ENCODE results near the gene PPEF2.

The PPEF2 gene

GRCh38 chr4:75830906-75831305, 71.3 kb downstream of the PPEF2 start:
- DNase-seq (ENCODE audit: low read depth): no peak

GRCh38 chr4:75823812-75824211, 78.4 kb downstream of the PPEF2 start:
- DNase-seq (ENCODE audit: low read depth): no peak

GRCh38 chr4:75822416-75822815, 79.8 kb downstream of the PPEF2 start:
- DNase-seq (ENCODE audit: low read depth): no peak

GRCh38 chr4:75821966-75822365, 80.3 kb downstream of the PPEF2 start:
- no peak for DNase-seq (ENCODE audit: low read depth)

- no peak for DNase-seq (ENCODE audit: low read depth)
Observed at GRCh38 chr4:75821216-75821615, 81.0 kb downstream of the PPEF2 start.

GRCh38 chr4:75820676-75821075, 81.6 kb downstream of the PPEF2 start:
- no peak for DNase-seq (ENCODE audit: low read depth)

- no peak for DNase-seq (ENCODE audit: low read depth)
Observed at GRCh38 chr4:75820197-75820596, 82.1 kb downstream of the PPEF2 start.

GRCh38 chr4:75819121-75819520, 83.1 kb downstream of the PPEF2 start:
- no peak for DNase-seq (ENCODE audit: low read depth)

- no peak for DNase-seq (ENCODE audit: low read depth)
Observed at GRCh38 chr4:75817901-75818300, 84.4 kb downstream of the PPEF2 start.

All from T-helper 22 cell (primary cell).